ENCODE measurements around the gene TLCD1. TPM values are rescaled to one million over a fixed set of nuclear protein-coding genes. Genes with fewer than 3 reads are reported as not detected.
A peak's percentile ranks its signal among the peaks of the same experiment; 100 is the strongest.

The TLCD1 gene
- total and polyA plus RNA-seq, 2 donors from 2014 or later: 25.3 to 30.0 TPM

GRCh38 chr17:28745786-28746411 is 19.9 kb upstream of the TLCD1 start:
- peak overlapping the region; percentile 95 to 96 for H3K27ac ChIP-seq (ENCODE audit: low read depth in 2 of 2, low read length in 2 of 2)
- intact Hi-C loops (cut with DNase I): no loop called here
- DNase-seq (peak in 4 of 5 donors; percentile 92 to 94 (median 93)), FAIRE-seq (no peak)
- H3K36me3 ChIP-seq (ENCODE audit: control insufficient read depth in 2 of 3, insufficient read depth in 3 of 3, low read length in 3 of 3): peaks cover 10 to 35% (median 11%) of the 10 kb centered on the region in 3 donors
- peak overlapping the region in 2 of 3 donors; percentile 42 to 98 for H3K9ac ChIP-seq (ENCODE audit: low read length in 3 of 3)
- peaks cover 3 to 59% (median 42%) of the 10 kb centered on the region in 3 donors for H3K4me1 ChIP-seq (ENCODE audit: control insufficient read depth in 2 of 3, insufficient read depth in 2 of 3, low read depth in 1 of 3, low read length in 3 of 3)
- no peak for TF ChIP-seq CTCF (IDR thresholded peaks at IDR 0.05; ENCODE audit: borderline replicate concordance, extremely low read depth, insufficient read depth)
- H3K4me3 ChIP-seq (ENCODE audit: low read length in 3 of 3): peak overlapping the region; percentile 59 to 97 (median 96)
- no peaks in the 10 kb centered on the region for H3K9me3 ChIP-seq (ENCODE audit: control insufficient read depth in 2 of 3, insufficient read depth in 1 of 3, low read length in 3 of 3)
- H3K27me3 ChIP-seq (ENCODE audit: control insufficient read depth, insufficient read depth, low read length): no peaks in the 10 kb centered on the region

GRCh38 chr17:28744972-28745785 is 19.1 kb upstream of the TLCD1 start:
- H3K27me3 ChIP-seq (ENCODE audit: control insufficient read depth, insufficient read depth, low read length): no peaks in the 10 kb centered on the region
- H3K4me1 ChIP-seq (ENCODE audit: control insufficient read depth in 2 of 3, insufficient read depth in 2 of 3, low read depth in 1 of 3, low read length in 3 of 3): peaks cover under 1 to 52% (median 37%) of the 10 kb centered on the region in 3 donors
- TF ChIP-seq CTCF (IDR thresholded peaks at IDR 0.05; ENCODE audit: borderline replicate concordance, extremely low read depth, insufficient read depth): no peak
- H3K36me3 ChIP-seq (ENCODE audit: control insufficient read depth in 2 of 3, insufficient read depth in 3 of 3, low read length in 3 of 3): peaks cover 5 to 29% (median 10%) of the 10 kb centered on the region in 3 donors
- H3K4me3 ChIP-seq (ENCODE audit: low read length in 3 of 3): peak overlapping the region; percentile 92 to 97 (median 96)
- FAIRE-seq (no peak), DNase-seq (peak; percentile 86 to 95 (median 90))
- peak overlapping the region; percentile 95 to 96 for H3K27ac ChIP-seq (ENCODE audit: low read depth in 2 of 2, low read length in 2 of 2)
- H3K9me3 ChIP-seq (ENCODE audit: control insufficient read depth in 2 of 3, insufficient read depth in 1 of 3, low read length in 3 of 3): no peaks in the 10 kb centered on the region
- intact Hi-C loops (cut with DNase I): no loop called here
- H3K9ac ChIP-seq (ENCODE audit: low read length in 3 of 3): peak overlapping the region; percentile 92 to 98 (median 98)

- Histone ChIP-seq H3K27ac (ENCODE audit: low read depth in 2 of 2, low read length in 2 of 2) (peak overlapping the region; percentile 95 to 96), H3K36me3 (ENCODE audit: control insufficient read depth in 2 of 3, insufficient read depth in 3 of 3, low read length in 3 of 3) (peaks cover 4 to 23% (median 10%) of the 10 kb centered on the region in 3 donors), H3K9ac (ENCODE audit: low read length in 3 of 3) (peak overlapping the region; percentile 92 to 98 (median 98)), H3K4me1 (ENCODE audit: control insufficient read depth in 2 of 3, insufficient read depth in 2 of 3, low read depth in 1 of 3, low read length in 3 of 3) (peaks cover 0 to 45% (median 31%) of the 10 kb centered on the region in 3 donors), H3K27me3 (ENCODE audit: control insufficient read depth, insufficient read depth, low read length) (no peaks in the 10 kb centered on the region), H3K4me3 (ENCODE audit: low read length in 3 of 3) (peak overlapping the region; percentile 92 to 97 (median 96)), H3K9me3 (ENCODE audit: control insufficient read depth in 2 of 3, insufficient read depth in 1 of 3, low read length in 3 of 3) (no peaks in the 10 kb centered on the region)
- peak; percentile 66 to 91 (median 87) for DNase-seq
- no peak for FAIRE-seq
- TF ChIP-seq CTCF (IDR thresholded peaks at IDR 0.05; ENCODE audit: borderline replicate concordance, extremely low read depth, insufficient read depth): no peak
- intact Hi-C loops (cut with DNase I): no loop called here
Observed at GRCh38 chr17:28744104-28744971, 18.3 kb upstream of the TLCD1 start.

Measured in kidney (tissue), 14 donors.